Left hindlimb (tissue), 1 donor: ENCODE measurements around the gene C18orf32.
A peak's percentile ranks its signal among the peaks of the same experiment; 100 is the strongest.
"Not testable (repeated sequence)": the region's sequence is repeated elsewhere in the genome, so short reads cannot be mapped to it uniquely, and the experiment has no call there.

Source experiments
- DNase-seq: peaks from one replicate; pipeline ENCODE4 v3.0.0-alpha.2; 2018

C18orf32 gene

DNA sequence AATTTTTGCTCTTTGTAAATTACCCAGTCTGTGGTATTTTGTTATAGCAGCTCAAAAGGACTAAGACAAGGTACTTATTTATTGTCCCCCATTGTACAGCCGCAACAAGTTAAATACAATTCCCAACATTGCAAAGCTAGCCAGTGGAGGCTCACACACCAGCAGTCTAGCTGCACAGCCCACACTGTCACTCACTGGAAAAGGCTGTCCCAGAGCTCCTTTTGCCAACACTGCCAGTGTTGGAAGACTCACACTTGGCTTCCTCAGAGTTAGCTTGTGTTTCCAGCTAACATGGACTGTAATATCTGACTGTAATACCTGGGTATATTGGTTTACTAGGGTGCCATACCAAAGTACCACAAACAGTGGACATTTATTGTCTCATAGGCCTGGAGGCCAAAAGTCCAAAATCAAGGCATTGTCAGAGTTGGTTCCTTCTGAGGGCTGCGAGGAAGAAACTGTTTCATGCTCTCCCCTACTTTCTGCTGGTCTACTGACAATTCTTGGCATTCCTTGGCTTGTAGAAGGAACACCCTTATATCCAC lies 19.9 kb downstream of the C18orf32 start:
- no peak for DNase-seq

GRCh38 chr18:49464718-49465598 lies 22.1 kb downstream of the C18orf32 start:
- DNase-seq = no peak

GRCh38 chr18:49461602-49461977 lies 25.4 kb downstream of the C18orf32 start:
- DNase-seq = no peak

GRCh38 chr18:49460976-49461601 lies 25.9 kb downstream of the C18orf32 start:
- DNase-seq = peak; percentile 47

DNA sequence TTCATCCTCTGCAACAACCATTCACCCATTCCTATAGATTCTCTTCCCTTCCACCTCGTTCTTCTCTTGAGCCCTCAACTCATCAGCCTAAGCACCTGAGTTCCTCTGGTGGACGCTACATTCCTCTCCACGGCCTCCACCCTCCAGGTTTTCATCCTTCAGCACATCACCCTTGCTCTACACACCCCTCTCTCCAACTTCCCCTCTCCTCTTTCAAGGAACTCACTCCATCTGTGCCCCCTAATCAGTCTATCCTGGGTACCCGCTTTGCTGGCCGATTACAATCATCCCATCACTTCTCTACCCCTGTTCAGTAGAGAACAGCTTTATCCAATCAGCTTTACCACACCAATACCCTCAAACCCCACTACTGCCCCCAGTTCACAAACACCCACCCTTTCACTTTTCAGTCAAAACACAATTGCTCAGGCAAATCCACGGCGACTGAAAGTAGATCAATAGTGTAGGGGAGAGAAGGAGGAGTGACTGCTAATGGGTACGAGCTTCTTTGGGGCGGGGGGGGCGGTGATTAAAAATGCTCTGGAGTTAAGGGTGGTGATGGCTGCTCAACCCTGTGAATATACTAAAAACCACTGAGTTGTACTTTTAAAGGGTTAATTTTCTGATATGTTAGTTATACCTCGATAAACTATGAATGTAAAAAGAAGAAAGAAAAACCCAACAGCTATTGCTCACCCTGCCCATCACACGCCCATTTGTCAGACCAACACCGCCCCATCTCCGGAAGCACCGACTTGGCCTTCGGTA lies 27.4 kb downstream of the C18orf32 start:
- no peak for DNase-seq

DNA sequence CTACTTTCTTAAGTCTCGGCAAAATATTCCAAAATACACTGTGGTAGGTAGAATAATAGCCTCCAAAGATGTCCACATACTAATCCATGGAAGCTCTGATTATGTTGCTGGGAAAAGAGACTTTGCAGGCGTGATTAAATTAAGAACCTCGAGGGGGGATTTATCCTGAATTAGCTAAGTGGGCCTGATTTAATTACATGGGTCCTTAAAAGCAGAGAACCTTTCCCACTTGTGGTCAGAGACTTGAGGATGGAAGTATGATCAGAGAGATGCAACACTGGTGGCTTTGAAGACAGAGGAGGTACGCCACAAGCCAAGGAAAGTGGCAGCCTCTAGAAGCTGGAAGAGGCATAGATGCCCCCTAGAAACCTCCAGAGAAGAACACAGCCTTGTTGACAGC lies 29.4 kb downstream of the C18orf32 start:
- DNase-seq = no peak

- no peak for DNase-seq
These were observed 30.2 kb downstream of the C18orf32 start for GRCh38 chr18:49456794-49457193.

DNA sequence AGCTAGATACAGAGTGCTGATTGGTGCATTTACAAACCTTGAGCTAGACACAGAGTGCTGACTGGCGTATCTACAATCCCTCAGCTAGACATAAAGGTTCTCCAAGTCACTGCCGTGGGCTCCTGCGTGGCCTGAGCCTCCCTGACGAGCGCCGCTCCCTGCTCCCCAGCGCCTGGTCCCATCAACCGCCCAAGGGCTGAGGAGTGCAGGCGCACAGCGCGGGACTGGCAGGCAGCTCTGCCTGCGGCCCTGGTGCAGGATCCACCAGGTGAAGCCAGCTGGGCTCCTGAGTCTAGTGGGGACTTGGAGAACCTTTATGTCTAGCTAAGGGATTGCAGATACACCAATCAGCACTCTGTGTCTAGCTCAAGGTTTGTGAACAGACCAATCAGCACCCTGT lies 34.5 kb downstream of the C18orf32 start:
- DNase-seq = not testable (repeated sequence)

DNA sequence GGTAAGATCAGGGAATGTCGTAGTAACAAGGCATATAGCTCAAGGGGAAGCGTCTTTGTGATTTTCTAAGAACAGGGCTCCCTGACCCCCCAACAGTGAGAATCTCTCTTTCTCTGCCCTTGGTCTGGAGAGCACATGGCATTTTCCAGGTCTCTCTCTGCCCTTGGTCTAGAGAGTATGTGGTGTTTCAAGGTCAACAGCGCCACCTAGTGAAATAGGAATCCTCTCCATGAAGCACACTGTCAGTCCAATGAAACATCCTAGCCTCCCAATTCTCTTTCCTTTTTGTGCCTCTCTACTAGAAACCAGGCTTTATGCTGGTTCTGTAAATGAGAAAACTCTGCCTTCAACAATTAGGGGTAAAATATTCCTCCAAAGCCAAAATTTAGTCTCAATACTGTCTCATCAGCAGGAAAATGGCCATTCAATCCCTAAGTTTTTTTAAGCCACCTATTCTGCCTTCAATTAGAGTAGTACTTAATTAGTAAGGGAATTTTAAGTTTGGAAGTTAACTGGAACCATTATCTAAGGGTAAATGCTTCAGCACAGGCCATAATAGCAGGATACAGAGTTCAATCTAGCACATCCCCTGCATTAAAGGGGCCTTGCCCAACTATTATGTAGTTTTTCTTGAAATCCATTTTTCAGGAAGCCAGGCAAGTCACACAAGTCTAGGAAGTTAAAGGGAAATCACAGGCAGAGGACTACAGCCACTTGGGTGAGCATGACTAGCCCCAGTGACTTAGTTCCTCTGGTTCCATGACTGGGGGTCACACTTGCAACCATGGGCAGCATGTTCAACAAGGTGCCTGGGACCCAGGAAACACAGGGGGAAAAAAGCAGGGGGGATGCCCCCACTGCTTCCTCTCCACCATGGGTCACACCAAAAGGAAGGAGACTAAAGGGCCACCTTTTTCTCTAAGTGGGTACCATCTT lies 39.0 kb downstream of the C18orf32 start:
- DNase-seq = no peak

DNA sequence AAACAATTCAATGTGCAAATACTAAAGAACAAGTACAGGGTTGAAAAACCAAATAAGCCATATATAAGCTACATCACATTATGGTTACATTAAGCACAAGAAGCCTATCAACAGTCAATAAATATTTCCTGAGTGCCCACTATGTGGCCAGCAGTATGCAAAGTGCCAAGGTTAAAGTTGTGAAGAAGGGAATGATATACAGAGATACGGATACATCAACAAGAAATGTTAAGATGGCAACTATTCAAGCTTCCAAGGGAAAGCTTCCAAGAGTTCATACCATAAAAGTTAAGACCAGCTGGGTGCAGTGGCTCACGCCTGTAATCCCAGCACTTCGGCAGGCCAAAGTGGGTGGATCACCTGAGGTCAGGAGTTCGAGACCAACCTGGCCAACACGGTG lies 40.6 kb downstream of the C18orf32 start:
- no peak for DNase-seq

- DNase-seq = no peak
These were observed 42.5 kb downstream of the C18orf32 start for GRCh38 chr18:49444581-49444980.

DNA sequence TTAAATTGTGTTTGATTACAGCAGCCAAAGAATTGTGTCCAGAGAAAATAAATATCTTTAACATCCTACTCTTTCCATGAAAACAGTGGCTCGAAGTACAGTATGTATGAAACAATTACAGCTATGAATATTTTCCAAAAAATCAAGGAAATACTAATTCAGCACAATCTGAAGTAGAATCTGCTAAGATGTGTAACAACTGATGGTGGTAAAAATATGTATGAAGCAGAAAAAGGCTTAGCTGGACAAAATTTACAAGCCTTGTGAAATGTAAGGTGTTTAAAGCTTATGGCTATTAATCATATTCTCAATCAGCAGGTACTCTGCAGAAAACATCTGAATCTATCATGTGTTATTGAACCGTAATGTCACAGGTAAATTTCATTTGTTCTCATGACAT lies 43.2 kb downstream of the C18orf32 start:
- DNase-seq = no peak

- no peak for DNase-seq
These were observed 45.6 kb downstream of the C18orf32 start for GRCh38 chr18:49441338-49441938.

DNA sequence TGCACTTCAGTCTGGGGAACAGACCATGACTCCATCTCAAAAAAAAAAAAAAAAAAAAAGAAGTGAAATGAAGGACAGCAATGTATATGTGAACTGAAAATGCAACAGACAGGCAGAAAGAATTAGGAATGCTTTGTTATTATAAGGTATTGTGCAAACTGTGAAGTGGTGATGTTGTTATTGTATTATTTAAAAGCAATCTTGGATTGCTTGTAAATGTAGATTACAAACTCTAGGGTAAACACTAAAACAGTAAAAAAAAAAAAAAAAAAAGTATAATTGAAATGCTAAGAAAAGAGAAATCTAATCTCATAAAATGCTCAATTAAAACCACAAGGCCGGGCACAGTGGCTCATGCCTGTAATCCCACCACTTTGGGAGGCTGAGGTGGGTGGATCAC lies 51.9 kb downstream of the C18orf32 start:
- DNase-seq = no peak

DNA sequence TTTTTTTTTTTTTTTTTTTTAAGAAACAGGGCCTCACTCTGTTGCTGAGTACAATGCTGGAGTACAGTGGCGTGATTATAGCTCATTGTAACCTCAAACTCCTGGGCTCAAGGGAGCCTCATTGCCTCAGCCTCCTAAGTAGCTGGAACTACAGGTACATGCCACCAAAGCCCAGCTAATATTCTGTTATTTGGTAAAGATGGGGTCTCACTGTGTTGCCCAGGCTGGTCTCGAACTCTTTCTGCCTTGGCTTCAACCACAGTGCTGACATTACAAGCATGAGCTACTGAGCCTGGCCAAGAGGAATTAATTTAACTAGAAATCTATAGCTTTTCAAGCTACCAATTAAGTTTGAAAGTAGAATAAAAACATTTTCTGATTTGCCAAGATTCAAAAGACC lies 54.4 kb downstream of the C18orf32 start:
- DNase-seq = no peak

GRCh38 chr18:49431165-49431962 lies 55.7 kb downstream of the C18orf32 start:
- no peak for DNase-seq
